GM12864 (cell line): ENCODE measurements around the gene PYDC1.
"Not testable (repeated sequence)": the region's sequence is repeated elsewhere in the genome, so short reads cannot be mapped to it uniquely, and the experiment has no call there.

Source experiments
- DNase-seq: peaks from one replicate; pipeline ENCODE4 v3.0.0-alpha.2; 2011; ENCODE audit warnings: low read depth
- H3K4me3 ChIP-seq: 2 replicates; pipeline ENCODE4 v1.5.1; 2011; ENCODE audit warnings: mild to moderate bottlenecking, low read depth, low read length, control low read depth
- TF ChIP-seq, protein P1 (sequence below): IDR thresholded peaks from 2 replicates; pipeline ENCODE4 v1.5.1; 2011; ENCODE audit warnings: low read depth, mild to moderate bottlenecking, moderate library complexity, low read length, control low read depth, inconsistent platforms; ENCODE audit errors: missing control alignments

The PYDC1 gene

GRCh38 chr16:31199430-31200041 is 17.4 kb downstream of the PYDC1 start:
- TF ChIP-seq, protein P1, sequence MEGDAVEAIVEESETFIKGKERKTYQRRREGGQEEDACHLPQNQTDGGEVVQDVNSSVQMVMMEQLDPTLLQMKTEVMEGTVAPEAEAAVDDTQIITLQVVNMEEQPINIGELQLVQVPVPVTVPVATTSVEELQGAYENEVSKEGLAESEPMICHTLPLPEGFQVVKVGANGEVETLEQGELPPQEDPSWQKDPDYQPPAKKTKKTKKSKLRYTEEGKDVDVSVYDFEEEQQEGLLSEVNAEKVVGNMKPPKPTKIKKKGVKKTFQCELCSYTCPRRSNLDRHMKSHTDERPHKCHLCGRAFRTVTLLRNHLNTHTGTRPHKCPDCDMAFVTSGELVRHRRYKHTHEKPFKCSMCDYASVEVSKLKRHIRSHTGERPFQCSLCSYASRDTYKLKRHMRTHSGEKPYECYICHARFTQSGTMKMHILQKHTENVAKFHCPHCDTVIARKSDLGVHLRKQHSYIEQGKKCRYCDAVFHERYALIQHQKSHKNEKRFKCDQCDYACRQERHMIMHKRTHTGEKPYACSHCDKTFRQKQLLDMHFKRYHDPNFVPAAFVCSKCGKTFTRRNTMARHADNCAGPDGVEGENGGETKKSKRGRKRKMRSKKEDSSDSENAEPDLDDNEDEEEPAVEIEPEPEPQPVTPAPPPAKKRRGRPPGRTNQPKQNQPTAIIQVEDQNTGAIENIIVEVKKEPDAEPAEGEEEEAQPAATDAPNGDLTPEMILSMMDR, result no peak

GRCh38 chr16:31198207-31198882 is 18.6 kb downstream of the PYDC1 start:
- no peak overlapping the region for H3K4me3 ChIP-seq
- no peak for DNase-seq
- TF ChIP-seq, protein P1, result no peak

More at GRCh38 chr16:31199430-31200041, 17.4 kb downstream of the PYDC1 start:
- no peak overlapping the region for H3K4me3 ChIP-seq
- DNase-seq, result no peak

DNA sequence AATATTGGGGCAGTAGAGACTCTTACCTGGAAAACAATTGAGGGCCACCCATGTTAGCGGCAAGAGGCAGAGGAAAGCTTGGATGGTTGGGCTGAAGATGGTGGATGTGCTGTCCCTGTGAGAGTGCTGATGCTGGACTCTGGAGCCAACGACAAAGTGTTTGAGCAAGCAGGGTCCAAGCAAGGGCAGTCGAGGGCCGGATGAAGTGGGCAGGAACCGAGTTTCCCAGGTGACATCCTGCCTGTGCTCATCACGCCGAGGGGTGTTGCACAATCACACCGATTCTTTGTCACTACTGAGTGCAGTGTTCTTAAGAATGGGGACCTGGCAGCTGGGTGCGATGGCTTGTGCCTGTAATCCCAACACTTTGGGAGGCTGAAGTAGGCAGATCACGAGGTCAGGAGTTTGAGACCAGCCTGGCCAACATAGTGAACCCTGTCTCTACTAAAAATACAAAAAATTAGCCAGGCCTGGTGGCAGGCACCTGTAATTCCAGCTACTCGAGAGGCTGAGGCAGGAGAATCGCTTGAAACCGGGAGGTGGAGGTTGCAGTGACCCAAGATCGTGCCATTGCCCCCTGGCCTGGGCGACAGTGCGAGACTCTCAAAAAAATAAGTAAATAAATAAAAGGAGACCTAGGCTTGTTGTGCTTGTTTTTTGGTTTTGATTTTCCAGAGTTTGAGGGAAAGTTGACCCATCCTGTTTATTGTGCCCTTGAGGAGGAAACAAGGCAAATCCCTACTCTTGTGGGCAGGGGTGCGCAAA is 20.4 kb downstream of the PYDC1 start:
- TF ChIP-seq, protein P1, result no peak
- no peak for DNase-seq
- H3K4me3 ChIP-seq, result no peak overlapping the region

- DNase-seq, H3K4me3 ChIP-seq: not testable (repeated sequence)
These were observed 21.1 kb downstream of the PYDC1 start for GRCh38 chr16:31195861-31196260.

DNA sequence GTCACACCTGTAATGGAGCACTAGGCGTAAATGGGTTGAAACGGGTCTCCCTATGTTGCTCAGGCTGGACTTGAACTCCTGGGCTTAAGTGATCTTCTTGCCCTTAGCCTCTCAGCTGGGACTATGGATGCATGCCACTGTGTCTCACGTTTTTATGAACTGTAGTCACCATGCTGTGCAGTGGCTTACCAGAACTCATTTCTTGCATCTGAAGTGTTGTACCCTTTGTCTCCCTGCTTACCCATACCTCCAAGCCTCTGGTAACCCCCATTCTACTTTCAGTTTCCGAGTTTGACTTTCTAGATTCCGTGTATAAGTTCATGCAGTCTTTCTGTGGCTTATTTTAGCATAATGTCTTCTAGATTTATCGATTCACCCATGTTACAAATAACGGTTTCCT is 22.0 kb downstream of the PYDC1 start:
- H3K4me3 ChIP-seq, result no peak overlapping the region
- no peak for DNase-seq
- TF ChIP-seq, protein P1, result no peak

DNA sequence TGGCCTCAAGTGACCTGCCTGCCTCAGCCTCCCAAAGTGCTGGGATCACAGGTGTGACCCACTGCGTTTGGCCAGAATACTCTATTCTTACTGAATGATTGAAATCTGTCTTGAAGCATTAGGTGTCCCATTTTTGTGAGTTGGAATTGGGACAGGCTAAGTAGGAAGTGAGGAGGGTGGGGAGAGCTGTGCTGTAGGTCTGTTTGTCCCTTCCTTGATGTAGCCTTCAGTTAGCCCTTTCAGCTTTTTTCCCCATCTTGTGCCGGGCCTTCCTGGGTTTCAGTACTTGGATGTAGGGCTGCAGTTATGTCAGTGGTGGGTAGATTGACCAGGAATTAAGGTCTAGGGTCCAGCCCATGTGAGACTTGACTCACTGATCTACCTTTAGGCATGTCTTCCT is 23.1 kb downstream of the PYDC1 start:
- TF ChIP-seq, protein P1, result no peak
- no peak overlapping the region for H3K4me3 ChIP-seq
- DNase-seq, result no peak

GRCh38 chr16:31192856-31193642 is 23.9 kb downstream of the PYDC1 start:
- TF ChIP-seq, protein P1, result no peak
- H3K4me3 ChIP-seq, result no peak overlapping the region
- no peak for DNase-seq
